RWPE2 (cell line): Measurements from ENCODE around the gene AKAP12.
A peak's percentile ranks its signal among the peaks of the same experiment; 100 is the strongest.

Source experiments
- ATAC-seq: fragments of 200-7000 bp; cut with Tn5 transposase; 3 replicates; pipeline ENCODE4 v1.9.1; 2021; ENCODE audit warnings: low read depth
- DNase-seq: peaks from one replicate; pipeline ENCODE4 v3.0.0-alpha.2; 2020; ENCODE audit warnings: low spot score
- H3K27ac ChIP-seq: fragments of 450-650 bp; 2 replicates; pipeline ENCODE4 v1.5.1; 2017; ENCODE audit warnings: mild to moderate bottlenecking; ENCODE audit not compliant: poor library complexity, severe bottlenecking
- H3K27me3 ChIP-seq: fragments of 250-450 bp; sonication (Bioruptor Pico); 2 replicates; pipeline ENCODE4 v1.5.1; 2021; ENCODE audit warnings: mild to moderate bottlenecking, moderate library complexity; ENCODE audit not compliant: insufficient read depth, poor library complexity, severe bottlenecking
- H3K36me3 ChIP-seq: fragments of 250-450 bp; sonication (Bioruptor Pico); 2 replicates; pipeline ENCODE4 v1.5.1; 2020; ENCODE audit warnings: low read depth, mild to moderate bottlenecking, moderate library complexity
- H3K4me1 ChIP-seq: fragments of 250-450 bp; sonication (Bioruptor Pico); 2 replicates; pipeline ENCODE4 v1.5.1; 2021; ENCODE audit warnings: mild to moderate bottlenecking, moderate library complexity; ENCODE audit not compliant: insufficient read depth, poor library complexity, severe bottlenecking
- H3K4me3 ChIP-seq: fragments of 250-450 bp; sonication (Bioruptor Pico); 2 replicates; pipeline ENCODE4 v1.5.1; 2021; ENCODE audit warnings: mild to moderate bottlenecking, moderate library complexity; ENCODE audit not compliant: severe bottlenecking
- H3K9me3 ChIP-seq: fragments of 250-450 bp; sonication (Bioruptor Pico); 2 replicates; pipeline ENCODE4 v1.5.1; 2021; ENCODE audit warnings: mild to moderate bottlenecking, moderate library complexity; ENCODE audit not compliant: severe bottlenecking
- CTCF ChIP-seq: fragments of 450-650 bp; IDR thresholded peaks from one replicate; pipeline ENCODE4 v1.5.1; 2017; ENCODE audit warnings: mild to moderate bottlenecking, moderate library complexity; ENCODE audit not compliant: poor library complexity, severe bottlenecking

AKAP12 gene

GRCh38 chr6:151388236-151388635 is 148.5 kb downstream of the AKAP12 start:
- ATAC-seq, result no peak
- no peak for TF ChIP-seq CTCF
- no peak overlapping the region for H3K27ac ChIP-seq

GRCh38 chr6:151388997-151389617 is 149.3 kb downstream of the AKAP12 start:
- ATAC-seq (no peak), DNase-seq (no peak)
- peaks cover 18% of the 10 kb centered on the region for H3K36me3 ChIP-seq
- no peak for TF ChIP-seq CTCF
- peak overlapping the region; percentile 98 for H3K27ac ChIP-seq
- peaks cover 20% of the 10 kb centered on the region for H3K4me1 ChIP-seq
- H3K4me3 ChIP-seq, result peak overlapping the region; percentile 92
- no peaks in the 10 kb centered on the region for H3K9me3 ChIP-seq
- no peaks in the 10 kb centered on the region for H3K27me3 ChIP-seq

More at GRCh38 chr6:151388236-151388635, 148.5 kb downstream of the AKAP12 start:
- Histone ChIP-seq H3K27me3 (no peaks in the 10 kb centered on the region), H3K4me3 (no peak overlapping the region), H3K36me3 (peaks cover 18% of the 10 kb centered on the region), H3K9me3 (no peaks in the 10 kb centered on the region), H3K4me1 (peaks cover 17% of the 10 kb centered on the region)
- DNase-seq, result no peak

GRCh38 chr6:151389618-151390275 is 150.0 kb downstream of the AKAP12 start:
- no peaks in the 10 kb centered on the region for H3K27me3 ChIP-seq
- peak overlapping the region; percentile 92 for H3K4me3 ChIP-seq
- no peak for TF ChIP-seq CTCF
- DNase-seq (no peak), ATAC-seq (peak; percentile 30)
- H3K4me1 ChIP-seq, result peaks cover 20% of the 10 kb centered on the region
- H3K36me3 ChIP-seq, result peaks cover 19% of the 10 kb centered on the region
- no peaks in the 10 kb centered on the region for H3K9me3 ChIP-seq
- peak overlapping the region; percentile 98 for H3K27ac ChIP-seq

- no peaks in the 10 kb centered on the region for H3K27me3 ChIP-seq
- peak overlapping the region; percentile 98 for H3K27ac ChIP-seq
- peaks cover 25% of the 10 kb centered on the region for H3K36me3 ChIP-seq
- H3K4me3 ChIP-seq, result peak overlapping the region; percentile 92
- no peak for TF ChIP-seq CTCF
- peaks cover 20% of the 10 kb centered on the region for H3K4me1 ChIP-seq
- peak; percentile 86 for ATAC-seq
- DNase-seq, result peak; percentile 97
- no peaks in the 10 kb centered on the region for H3K9me3 ChIP-seq
Measured at GRCh38 chr6:151390276-151390850, 150.6 kb downstream of the AKAP12 start.
